ENCODE measurements around the gene STK36.

DNA sequence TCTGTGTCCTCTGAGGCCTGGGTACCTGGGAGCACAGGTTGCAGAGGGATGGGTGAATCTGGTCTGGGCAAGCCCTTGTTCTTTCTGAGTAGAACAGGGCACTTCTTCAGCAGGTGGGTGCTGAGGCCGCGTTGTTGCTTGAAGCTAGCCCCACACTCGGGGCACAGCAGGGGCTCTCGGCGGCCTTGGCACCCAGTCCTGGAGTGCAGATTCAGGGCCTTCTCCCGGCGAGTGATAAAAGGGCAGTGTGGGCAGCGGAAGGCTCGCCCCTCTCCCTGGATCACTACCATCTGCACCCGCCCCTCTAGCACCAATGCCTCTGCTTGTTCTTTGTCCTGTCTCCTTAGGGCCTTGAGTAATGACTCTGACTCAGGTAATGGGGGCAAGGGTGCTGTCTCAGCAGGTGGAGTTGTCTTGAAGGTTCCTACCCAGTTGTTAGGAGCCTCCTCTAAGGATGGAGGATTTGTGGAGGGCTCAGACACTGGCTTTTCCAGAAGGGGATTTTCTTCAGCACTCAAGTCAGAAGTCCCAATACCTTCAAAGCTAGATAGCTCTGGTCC lies 28.1 kb upstream of the STK36 start:
- TF ChIP-seq, protein P1, sequence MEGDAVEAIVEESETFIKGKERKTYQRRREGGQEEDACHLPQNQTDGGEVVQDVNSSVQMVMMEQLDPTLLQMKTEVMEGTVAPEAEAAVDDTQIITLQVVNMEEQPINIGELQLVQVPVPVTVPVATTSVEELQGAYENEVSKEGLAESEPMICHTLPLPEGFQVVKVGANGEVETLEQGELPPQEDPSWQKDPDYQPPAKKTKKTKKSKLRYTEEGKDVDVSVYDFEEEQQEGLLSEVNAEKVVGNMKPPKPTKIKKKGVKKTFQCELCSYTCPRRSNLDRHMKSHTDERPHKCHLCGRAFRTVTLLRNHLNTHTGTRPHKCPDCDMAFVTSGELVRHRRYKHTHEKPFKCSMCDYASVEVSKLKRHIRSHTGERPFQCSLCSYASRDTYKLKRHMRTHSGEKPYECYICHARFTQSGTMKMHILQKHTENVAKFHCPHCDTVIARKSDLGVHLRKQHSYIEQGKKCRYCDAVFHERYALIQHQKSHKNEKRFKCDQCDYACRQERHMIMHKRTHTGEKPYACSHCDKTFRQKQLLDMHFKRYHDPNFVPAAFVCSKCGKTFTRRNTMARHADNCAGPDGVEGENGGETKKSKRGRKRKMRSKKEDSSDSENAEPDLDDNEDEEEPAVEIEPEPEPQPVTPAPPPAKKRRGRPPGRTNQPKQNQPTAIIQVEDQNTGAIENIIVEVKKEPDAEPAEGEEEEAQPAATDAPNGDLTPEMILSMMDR (IDR thresholded peaks at IDR 0.05) = no peak
- no peak for TF ChIP-seq POLR2A (IDR thresholded peaks at IDR 0.05)
